Thymus (tissue), 11 donors: ENCODE measurements around the gene RANBP9. TPM values are rescaled to one million over a fixed set of nuclear protein-coding genes. Genes with fewer than 3 reads are reported as not detected.

Experiments
- DNase-seq, 9 donors: peaks; one replicate each; pipeline ENCODE4 v3.0.0-alpha.2; 2013; ENCODE audit warnings: low spot score in 9 of 9, low read depth in 6 of 9, missing footprints in 1 of 9
- H3K27ac ChIP-seq, 2 donors: one replicate each; pipeline ENCODE4 v1.5.1; 2013; ENCODE audit warnings: control low read depth in 1 of 2, low read depth in 1 of 2, low read length in 1 of 2, mild to moderate bottlenecking in 1 of 2, moderate library complexity in 1 of 2
- H3K27me3 ChIP-seq, 2 donors: one replicate each; pipeline ENCODE4 v1.5.1; 2013; ENCODE audit warnings: low read length in 1 of 2; ENCODE audit not compliant: control insufficient read depth in 2 of 2, insufficient read depth in 1 of 2
- H3K36me3 ChIP-seq, 2 donors: one replicate each; pipeline ENCODE4 v1.5.1; 2013; ENCODE audit warnings: low read length in 1 of 2, mild to moderate bottlenecking in 1 of 2, moderate library complexity in 1 of 2; ENCODE audit not compliant: control insufficient read depth in 2 of 2, insufficient read depth in 2 of 2
- H3K4me1 ChIP-seq, 2 donors: one replicate each; pipeline ENCODE4 v1.5.1; 2013; ENCODE audit warnings: low read length in 2 of 2; ENCODE audit not compliant: control insufficient read depth in 2 of 2, insufficient read depth in 2 of 2
- H3K4me3 ChIP-seq, 2 donors: one replicate each; pipeline ENCODE4 v1.5.1; 2013; ENCODE audit warnings: low read length in 2 of 2, control low read depth in 1 of 2, mild to moderate bottlenecking in 1 of 2
- H3K9me3 ChIP-seq, 2 donors: one replicate each; pipeline ENCODE4 v1.5.1; 2013; ENCODE audit warnings: low read length in 1 of 2, mild to moderate bottlenecking in 1 of 2; ENCODE audit not compliant: control insufficient read depth in 2 of 2, insufficient read depth in 1 of 2
- WGBS: extraction: QIAGEN DNeasy Blood & Tissue Kit; methylation state at CpG from one replicate; pipeline ENCODE4 v1.1.7; 2013; 5-methylcytosine and 5-hydroxymethylcytosine counted together
- polyA plus RNA-seq: library from polyadenylated mRNA; stranded (reverse); fragments of 200-250 nt; gene quantifications from one replicate; pipeline ENCODE4 v1.2.3, GENCODE V29; 2013
- total RNA-seq: library from RNA; stranded (reverse); fragments of 120-200 nt; gene quantifications from one replicate; pipeline ENCODE4 v1.2.4, GENCODE V29; 2013
- donor health status: healthy.

The RANBP9 gene
- total and polyA plus RNA-seq, 2 donors = 23.4 to 37.9 TPM

- Histone ChIP-seq H3K4me1 (peaks cover 2 to 3% of the 10 kb centered on the region in 2 donors), H3K36me3 (peaks cover 3% of the 10 kb centered on the region in 2 donors), H3K4me3 (no peak overlapping the region), H3K27ac (no peak overlapping the region), H3K9me3 (no peaks in the 10 kb centered on the region), H3K27me3 (no peaks in the 10 kb centered on the region)
- no peak for DNase-seq
- 91% methylated on average over 3 of the region's 3 CpGs for WGBS
Measured at GRCh38 chr6:13677878-13678254, 33.8 kb downstream of the RANBP9 start.

- Histone ChIP-seq H3K4me3 (no peak overlapping the region), H3K27ac (no peak overlapping the region), H3K4me1 (peaks cover 0 to 2% of the 10 kb centered on the region in 2 donors), H3K27me3 (no peaks in the 10 kb centered on the region), H3K9me3 (no peaks in the 10 kb centered on the region), H3K36me3 (peaks cover 3% of the 10 kb centered on the region in 2 donors)
- no peak for DNase-seq
- WGBS = 96% methylated on average over 3 of the region's 3 CpGs
Measured at GRCh38 chr6:13676551-13677156, 35.0 kb downstream of the RANBP9 start.

- no peaks in the 10 kb centered on the region for H3K9me3 ChIP-seq
- H3K27ac ChIP-seq = no peak overlapping the region
- no peaks in the 10 kb centered on the region for H3K27me3 ChIP-seq
- peaks cover 0 to 3% of the 10 kb centered on the region in 2 donors for H3K36me3 ChIP-seq
- 94% methylated on average over 2 of the region's 2 CpGs for WGBS
- no peak for DNase-seq
- no peaks in the 10 kb centered on the region for H3K4me1 ChIP-seq
- no peak overlapping the region for H3K4me3 ChIP-seq
Measured at GRCh38 chr6:13674533-13675190, 37.0 kb downstream of the RANBP9 start.

- WGBS = over 99% methylated on average over 3 of the region's 3 CpGs
- no peak for DNase-seq
- Histone ChIP-seq H3K4me3 (no peak overlapping the region), H3K27ac (no peak overlapping the region), H3K4me1 (no peaks in the 10 kb centered on the region), H3K9me3 (no peaks in the 10 kb centered on the region), H3K36me3 (peaks cover 0 to 3% of the 10 kb centered on the region in 2 donors), H3K27me3 (no peaks in the 10 kb centered on the region)
Measured at GRCh38 chr6:13673825-13674444, 37.7 kb downstream of the RANBP9 start.

- H3K9me3 ChIP-seq = no peaks in the 10 kb centered on the region
- H3K27ac ChIP-seq = no peak overlapping the region
- H3K4me1 ChIP-seq = no peaks in the 10 kb centered on the region
- H3K36me3 ChIP-seq = peaks cover 0 to 2% of the 10 kb centered on the region in 2 donors
- H3K27me3 ChIP-seq = no peaks in the 10 kb centered on the region
- DNase-seq = no peak
- H3K4me3 ChIP-seq = no peak overlapping the region
- WGBS = 63% methylated on average over 1 of the region's 1 CpG
Measured at GRCh38 chr6:13673368-13673767, 38.3 kb downstream of the RANBP9 start.

- no peaks in the 10 kb centered on the region for H3K4me1 ChIP-seq
- no peaks in the 10 kb centered on the region for H3K9me3 ChIP-seq
- H3K4me3 ChIP-seq = no peak overlapping the region
- H3K27me3 ChIP-seq = no peaks in the 10 kb centered on the region
- H3K36me3 ChIP-seq = no peaks in the 10 kb centered on the region
- no peak overlapping the region for H3K27ac ChIP-seq
- no peak for DNase-seq
Measured at GRCh38 chr6:13672904-13673303, 38.7 kb downstream of the RANBP9 start.

- Histone ChIP-seq H3K27me3 (no peaks in the 10 kb centered on the region), H3K4me1 (peaks cover 0 to 2% of the 10 kb centered on the region in 2 donors), H3K9me3 (no peaks in the 10 kb centered on the region), H3K36me3 (no peaks in the 10 kb centered on the region), H3K27ac (no peak overlapping the region), H3K4me3 (no peak overlapping the region)
- DNase-seq = no peak
- 96% methylated on average over 1 of the region's 1 CpG for WGBS
Measured at GRCh38 chr6:13671548-13672127, 40.0 kb downstream of the RANBP9 start.

GRCh38 chr6:13669476-13669875, 42.2 kb downstream of the RANBP9 start:
- H3K36me3 ChIP-seq = no peaks in the 10 kb centered on the region
- H3K27ac ChIP-seq = no peak overlapping the region
- WGBS = 98% methylated on average over 5 of the region's 5 CpGs
- DNase-seq = no peak
- H3K9me3 ChIP-seq = no peaks in the 10 kb centered on the region
- H3K4me1 ChIP-seq = peaks cover 4 to 11% of the 10 kb centered on the region in 2 donors
- no peaks in the 10 kb centered on the region for H3K27me3 ChIP-seq
- H3K4me3 ChIP-seq = no peak overlapping the region

GRCh38 chr6:13668291-13668928, 43.2 kb downstream of the RANBP9 start:
- no peak overlapping the region for H3K4me3 ChIP-seq
- DNase-seq = peak in 1 of 9 donors; percentile 16
- H3K27ac ChIP-seq = no peak overlapping the region
- H3K9me3 ChIP-seq = no peaks in the 10 kb centered on the region
- H3K27me3 ChIP-seq = no peaks in the 10 kb centered on the region
- WGBS = 85% methylated on average over 2 of the region's 2 CpGs
- H3K36me3 ChIP-seq = no peaks in the 10 kb centered on the region
- H3K4me1 ChIP-seq = peaks cover 4 to 11% of the 10 kb centered on the region in 2 donors
